Transverse colon (tissue), 4 donors: ENCODE data around the gene MRPL55. TPM values are rescaled to one million over a fixed set of nuclear protein-coding genes. Genes with fewer than 3 reads are reported as not detected.

Experiments used
- DNase-seq: peaks from one replicate; pipeline ENCODE4 v3.0.0-alpha.2; 2019
- H3K27ac ChIP-seq, 4 donors: fragments of 200-600 bp; sonication (generic); 2 replicates each; pipeline ENCODE4 v1.5.1; 2016 to 2018; ENCODE audit warnings: inconsistent platforms in 4 of 4
- H3K27me3 ChIP-seq: fragments of 200-600 bp; sonication (generic); 2 replicates; pipeline ENCODE4 v1.5.1; 2017; ENCODE audit warnings: inconsistent platforms
- H3K36me3 ChIP-seq, 4 donors: fragments of 200-600 bp; sonication (generic); 2 replicates each; pipeline ENCODE4 v1.5.1; 2017 to 2019; ENCODE audit warnings: inconsistent platforms in 4 of 4
- H3K4me1 ChIP-seq, 4 donors: fragments of 200-600 bp; sonication (generic); 2 replicates each; pipeline ENCODE4 v1.5.1; 2017 to 2020; ENCODE audit warnings: inconsistent platforms in 4 of 4
- H3K4me3 ChIP-seq, 4 donors: fragments of 200-600 bp; sonication (generic); 1 replicate in 1 of 4; 2 replicates in 3 of 4; pipeline versions ENCODE4 v1.5.1 to v1.6.1; 2017 to 2019; ENCODE audit warnings: inconsistent platforms in 4 of 4
- H3K9me3 ChIP-seq, 2 donors: fragments of 200-600 bp; sonication (generic); 2 replicates each; pipeline ENCODE4 v1.5.1; 2017 to 2019; ENCODE audit warnings: inconsistent platforms in 2 of 2
- CTCF ChIP-seq, 5 experiments: fragments of 200-600 bp in 3 of 5; fragments of 450-650 bp in 2 of 5; sonication (generic) in 3 of 5; IDR thresholded peaks; 1 replicate in 2 of 5; 2 replicates in 3 of 5; pipeline ENCODE4 v1.5.1; 2016 to 2017; ENCODE audit warnings: antibody characterized with exemption in 5 of 5, inconsistent platforms in 3 of 5, mild to moderate bottlenecking in 2 of 5, moderate library complexity in 1 of 5
- EP300 ChIP-seq: sonication (generic); formaldehyde crosslinking; IDR thresholded peaks from one replicate; pipeline ENCODE4 v1.6.1; 2017; ENCODE audit warnings: antibody characterized with exemption, low read depth
- POLR2A ChIP-seq: fragments of 450-650 bp; IDR thresholded peaks from one replicate; pipeline ENCODE4 v1.6.1; 2016; ENCODE audit warnings: antibody characterized with exemption, mild to moderate bottlenecking, moderate library complexity
- POLR2AphosphoS5 ChIP-seq, 3 donors: sonication (generic); formaldehyde crosslinking; IDR thresholded peaks; one replicate each; pipeline ENCODE4 v1.6.1; 2016; ENCODE audit warnings: antibody characterized with exemption in 3 of 3
- WGBS, 2 donors: methylation state at CpG; one replicate each; pipeline ENCODE4 v1.1.5; 2018; ENCODE audit warnings: low coverage in 1 of 2; 5-methylcytosine and 5-hydroxymethylcytosine counted together
- in situ Hi-C, 4 donors: fragments of 200-750 bp; cut with MboI; loops; one replicate each; pipeline versions ENCODE4 v1.15.0 to v1.15.1; 2017; ENCODE audit warnings: low sequenced_read_pairs in 3 of 4, low pct_ligation_motif_present in 1 of 4, low pct_unique_long_range_greater_than_20kb in 1 of 4
- intact Hi-C: fragments of 100-400 bp; cut with DNase I; formaldehyde crosslinking; loops from one replicate; pipeline ENCODE4 v1.15.1; 2023; ENCODE audit warnings: low total_unique reads
- total RNA-seq, 4 donors: library from RNA; depleted of rRNA; stranded (reverse); fragments of >200 nt; gene quantifications; one replicate each; pipeline ENCODE4 v1.1.0, GENCODE V29; 2016

The MRPL55 gene
- total RNA-seq, 4 donors from 2014 or later = 47.1 to 95.5 (median 77.1) TPM

GRCh38 chr1:228154670-228155571 is 45.8 kb upstream of the MRPL55 start:
- in situ Hi-C loops (no loop called here), intact Hi-C loops (no loop called here)
- H3K4me3 ChIP-seq = no peak overlapping the region
- no peaks in the 10 kb centered on the region for H3K9me3 ChIP-seq
- no peak for DNase-seq
- no peak for TF ChIP-seq CTCF (IDR thresholded peaks at IDR 0.05)
- no peak for TF ChIP-seq POLR2AphosphoS5 (IDR thresholded peaks at IDR 0.05)
- TF ChIP-seq EP300 = no peak
- TF ChIP-seq POLR2A = no peak
- H3K27ac ChIP-seq = no peak overlapping the region
- H3K27me3 ChIP-seq = no peaks in the 10 kb centered on the region
- H3K36me3 ChIP-seq = no peaks in the 10 kb centered on the region
- peaks cover 5 to 18% (median 15%) of the 10 kb centered on the region in 4 donors for H3K4me1 ChIP-seq
- 80 to 83% methylated on average over 3 to 20 of the region's 20 CpGs for WGBS, 2 donors

DNA sequence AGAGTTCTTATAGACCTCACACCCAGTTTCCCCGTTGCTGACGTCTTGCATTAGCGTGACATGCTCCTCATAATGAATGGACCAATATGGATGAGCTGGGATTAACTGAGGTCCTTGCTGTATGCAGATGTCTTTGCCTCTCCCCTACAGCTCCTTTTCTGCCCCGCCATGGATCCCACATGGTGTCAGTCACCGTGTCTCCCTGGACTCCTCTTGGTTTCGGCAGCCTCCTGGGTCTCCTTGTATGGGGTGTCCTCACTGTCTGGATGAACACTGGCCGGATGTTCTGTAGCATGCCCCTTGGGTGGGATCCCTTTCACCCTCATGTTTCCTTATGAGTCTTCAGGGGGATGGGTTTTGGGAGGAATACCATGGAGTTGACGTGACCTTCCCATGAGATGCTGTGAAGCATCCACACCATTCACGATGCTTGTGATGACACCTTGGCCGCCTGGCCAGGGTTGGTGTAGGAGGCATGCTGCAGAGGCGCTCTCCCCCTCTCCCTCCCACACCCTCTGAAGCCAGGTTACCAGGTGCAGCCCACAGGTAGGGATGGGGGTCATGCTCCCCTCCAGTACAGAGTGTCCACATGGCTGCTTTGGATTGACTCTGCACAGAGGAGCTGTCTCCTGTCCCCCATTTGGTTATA is 45.0 kb upstream of the MRPL55 start:
- Histone ChIP-seq H3K36me3 (no peaks in the 10 kb centered on the region), H3K27ac (no peak overlapping the region), H3K27me3 (no peaks in the 10 kb centered on the region), H3K9me3 (no peaks in the 10 kb centered on the region), H3K4me1 (peaks cover 5 to 26% (median 22%) of the 10 kb centered on the region in 4 donors), H3K4me3 (no peak overlapping the region)
- intact Hi-C loops = no loop called here
- no peak for DNase-seq
- in situ Hi-C loops = no loop called here
- no peak for TF ChIP-seq POLR2A
- TF ChIP-seq CTCF (IDR thresholded peaks at IDR 0.05) = no peak
- TF ChIP-seq EP300 = no peak
- no peak for TF ChIP-seq POLR2AphosphoS5 (IDR thresholded peaks at IDR 0.05)
- 77 to 86% methylated on average over 3 to 11 of the region's 11 CpGs for WGBS, 2 donors

- H3K27me3 ChIP-seq = no peaks in the 10 kb centered on the region
- no peaks in the 10 kb centered on the region for H3K36me3 ChIP-seq
- TF ChIP-seq POLR2AphosphoS5 (IDR thresholded peaks at IDR 0.05) (no peak), POLR2A (no peak), CTCF (IDR thresholded peaks at IDR 0.05) (no peak), EP300 (no peak)
- no peaks in the 10 kb centered on the region for H3K9me3 ChIP-seq
- peak overlapping the region in 1 of 4 donors; percentile 97 for H3K27ac ChIP-seq
- H3K4me1 ChIP-seq = peaks cover 5 to 34% (median 26%) of the 10 kb centered on the region in 4 donors
- intact Hi-C loops = no loop called here
- H3K4me3 ChIP-seq = no peak overlapping the region
- in situ Hi-C loops = no loop called here
- 78% methylated on average over 3 of the region's 3 CpGs; no CpG with 5 or more reads in 1 of the 2 donors for WGBS, 2 donors
- no peak for DNase-seq
Measured at GRCh38 chr1:228152918-228153258, 43.8 kb upstream of the MRPL55 start.

GRCh38 chr1:228152097-228152917 is 43.2 kb upstream of the MRPL55 start:
- TF ChIP-seq CTCF (IDR thresholded peaks at IDR 0.05) (no peak), POLR2A (no peak), POLR2AphosphoS5 (IDR thresholded peaks at IDR 0.05) (no peak), EP300 (no peak)
- H3K4me1 ChIP-seq = peaks cover 5 to 34% (median 26%) of the 10 kb centered on the region in 4 donors
- no peak for DNase-seq
- H3K9me3 ChIP-seq = no peaks in the 10 kb centered on the region
- no peak overlapping the region for H3K4me3 ChIP-seq
- intact Hi-C loops (no loop called here), in situ Hi-C loops (no loop called here)
- H3K27ac ChIP-seq = peak overlapping the region in 2 of 4 donors; percentile 88 to 97
- H3K36me3 ChIP-seq = no peaks in the 10 kb centered on the region
- WGBS, 2 donors = 82 to 87% methylated on average over 2 to 17 of the region's 19 CpGs
- no peaks in the 10 kb centered on the region for H3K27me3 ChIP-seq
